ENCODE results near the gene INTS1.
A peak's percentile ranks its signal among the peaks of the same experiment; 100 is the strongest.

INTS1 gene

GRCh38 chr7:1510780-1511154 is 6.6 kb upstream of the INTS1 start:
- Histone ChIP-seq H3K4me2 (no peak overlapping the region), H3K27me3 (ENCODE audit: insufficient read depth, low read depth) (0 out of 2 replicates have a peak, but pooled peaks cover 5% of the 10 kb centered on the region), H3K79me2 (ENCODE audit: insufficient read depth, low read depth) (no peaks in the 10 kb centered on the region), H2AFZ (ENCODE audit: low read depth) (no peak overlapping the region), H3K4me3 (IDR thresholded peaks at IDR 0.05; ENCODE audit: insufficient read depth, low read depth, low read length) (no peak overlapping the region), H3K27ac (no peak overlapping the region), H4K20me1 (ENCODE audit: insufficient read depth) (no peaks in the 10 kb centered on the region), H3K4me1 (ENCODE audit: low read depth, poor library complexity, severe bottlenecking) (peaks cover 9% of the 10 kb centered on the region), H3K36me3 (ENCODE audit: insufficient read depth) (no peaks in the 10 kb centered on the region), H3K9ac (no peak overlapping the region)
- TF ChIP-seq, protein P1, sequence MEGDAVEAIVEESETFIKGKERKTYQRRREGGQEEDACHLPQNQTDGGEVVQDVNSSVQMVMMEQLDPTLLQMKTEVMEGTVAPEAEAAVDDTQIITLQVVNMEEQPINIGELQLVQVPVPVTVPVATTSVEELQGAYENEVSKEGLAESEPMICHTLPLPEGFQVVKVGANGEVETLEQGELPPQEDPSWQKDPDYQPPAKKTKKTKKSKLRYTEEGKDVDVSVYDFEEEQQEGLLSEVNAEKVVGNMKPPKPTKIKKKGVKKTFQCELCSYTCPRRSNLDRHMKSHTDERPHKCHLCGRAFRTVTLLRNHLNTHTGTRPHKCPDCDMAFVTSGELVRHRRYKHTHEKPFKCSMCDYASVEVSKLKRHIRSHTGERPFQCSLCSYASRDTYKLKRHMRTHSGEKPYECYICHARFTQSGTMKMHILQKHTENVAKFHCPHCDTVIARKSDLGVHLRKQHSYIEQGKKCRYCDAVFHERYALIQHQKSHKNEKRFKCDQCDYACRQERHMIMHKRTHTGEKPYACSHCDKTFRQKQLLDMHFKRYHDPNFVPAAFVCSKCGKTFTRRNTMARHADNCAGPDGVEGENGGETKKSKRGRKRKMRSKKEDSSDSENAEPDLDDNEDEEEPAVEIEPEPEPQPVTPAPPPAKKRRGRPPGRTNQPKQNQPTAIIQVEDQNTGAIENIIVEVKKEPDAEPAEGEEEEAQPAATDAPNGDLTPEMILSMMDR (conservative IDR thresholded peaks at IDR 0.05; ENCODE audit: low read depth, low read length) = no peak

DNA sequence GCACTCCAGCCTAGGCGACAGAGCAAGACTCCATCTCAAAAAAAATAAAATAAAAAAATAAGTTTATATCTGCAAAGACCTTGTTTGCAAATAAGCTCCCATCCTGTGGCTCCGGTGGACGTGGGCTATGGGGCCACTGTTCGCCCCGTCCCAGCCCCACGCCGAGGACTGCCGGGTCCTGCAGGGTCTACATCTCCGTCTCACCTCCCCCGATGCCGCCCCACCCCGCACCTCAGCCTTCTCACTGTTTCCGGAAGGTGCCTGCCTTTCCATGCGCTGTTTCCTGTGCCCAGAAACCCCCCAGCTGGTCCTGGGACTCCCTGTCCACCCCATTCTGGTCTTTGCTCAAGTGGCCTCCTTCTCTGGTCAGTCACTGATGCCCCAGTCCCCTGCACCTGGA is 5.0 kb upstream of the INTS1 start:
- Histone ChIP-seq H3K4me1 (ENCODE audit: low read depth, poor library complexity, severe bottlenecking) (peaks cover 9% of the 10 kb centered on the region), H4K20me1 (ENCODE audit: insufficient read depth) (no peaks in the 10 kb centered on the region), H3K4me2 (no peak overlapping the region), H3K27me3 (ENCODE audit: insufficient read depth, low read depth) (no peaks in the 10 kb centered on the region), H3K27ac (no peak overlapping the region), H3K4me3 (IDR thresholded peaks at IDR 0.05; ENCODE audit: insufficient read depth, low read depth, low read length) (no peak overlapping the region), H3K36me3 (ENCODE audit: insufficient read depth) (no peaks in the 10 kb centered on the region), H2AFZ (ENCODE audit: low read depth) (no peak overlapping the region), H3K79me2 (ENCODE audit: insufficient read depth, low read depth) (no peaks in the 10 kb centered on the region), H3K9ac (no peak overlapping the region)
- TF ChIP-seq, protein P1 (conservative IDR thresholded peaks at IDR 0.05; ENCODE audit: low read depth, low read length) = no peak

DNA sequence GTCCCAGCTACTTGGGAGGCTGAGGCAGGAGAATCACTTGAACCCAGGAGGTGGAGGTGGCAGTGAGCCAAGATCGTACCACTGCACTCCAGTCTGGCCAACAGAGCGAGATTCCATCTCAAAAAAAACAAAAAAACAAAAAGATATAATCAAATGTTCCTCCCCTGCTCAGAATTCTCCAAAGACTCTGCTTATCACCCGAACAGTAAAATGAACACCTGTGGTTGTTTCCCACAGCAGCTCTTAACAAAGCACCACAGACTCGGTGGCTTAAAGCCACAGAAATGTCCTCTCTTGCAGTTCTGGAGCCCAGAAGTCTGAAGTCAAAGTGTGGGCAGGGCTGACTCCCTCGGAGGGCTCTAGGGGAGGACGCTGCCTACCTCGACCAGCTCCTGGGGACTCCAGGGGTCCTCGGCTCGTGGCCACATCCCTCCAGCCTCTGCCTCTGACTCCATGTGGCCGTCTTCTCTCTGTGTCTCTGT is 4.1 kb upstream of the INTS1 start:
- Histone ChIP-seq H3K4me2 (peak overlapping the region; percentile 31), H2AFZ (ENCODE audit: low read depth) (no peak overlapping the region), H3K4me3 (IDR thresholded peaks at IDR 0.05; ENCODE audit: insufficient read depth, low read depth, low read length) (no peak overlapping the region), H3K27ac (peak overlapping the region; percentile 27; the same call in 1 of the 2 replicates), H4K20me1 (ENCODE audit: insufficient read depth) (no peaks in the 10 kb centered on the region), H3K9ac (no peak overlapping the region), H3K27me3 (ENCODE audit: insufficient read depth, low read depth) (no peaks in the 10 kb centered on the region), H3K79me2 (ENCODE audit: insufficient read depth, low read depth) (peaks cover 7% of the 10 kb centered on the region), H3K4me1 (ENCODE audit: low read depth, poor library complexity, severe bottlenecking) (peaks cover 12% of the 10 kb centered on the region), H3K36me3 (ENCODE audit: insufficient read depth) (no peaks in the 10 kb centered on the region)
- TF ChIP-seq, protein P1 (conservative IDR thresholded peaks at IDR 0.05; ENCODE audit: low read depth, low read length) = no peak

- Histone ChIP-seq H3K4me2 (no peak overlapping the region), H3K4me1 (ENCODE audit: low read depth, poor library complexity, severe bottlenecking) (peaks cover 18% of the 10 kb centered on the region), H3K27ac (no peak overlapping the region)
These were observed 1.8 kb upstream of the INTS1 start for GRCh38 chr7:1505731-1506550.

More at GRCh38 chr7:1505731-1506550, 1.8 kb upstream of the INTS1 start:
- H3K9ac ChIP-seq = no peak overlapping the region
- no peaks in the 10 kb centered on the region for H3K27me3 ChIP-seq (ENCODE audit: insufficient read depth, low read depth)
- peaks cover 28% of the 10 kb centered on the region for H3K79me2 ChIP-seq (ENCODE audit: insufficient read depth, low read depth)
- H3K36me3 ChIP-seq (ENCODE audit: insufficient read depth) = 0 out of 2 replicates have a peak, but pooled peaks cover 3% of the 10 kb centered on the region
- H4K20me1 ChIP-seq (ENCODE audit: insufficient read depth) = no peaks in the 10 kb centered on the region
- H3K4me3 ChIP-seq (IDR thresholded peaks at IDR 0.05; ENCODE audit: insufficient read depth, low read depth, low read length) = no peak overlapping the region
- TF ChIP-seq, protein P1 (conservative IDR thresholded peaks at IDR 0.05; ENCODE audit: low read depth, low read length) = no peak
- H2AFZ ChIP-seq (ENCODE audit: low read depth) = no peak overlapping the region
